ENCODE measurements around the gene TMEM121B.

The TMEM121B gene

DNA sequence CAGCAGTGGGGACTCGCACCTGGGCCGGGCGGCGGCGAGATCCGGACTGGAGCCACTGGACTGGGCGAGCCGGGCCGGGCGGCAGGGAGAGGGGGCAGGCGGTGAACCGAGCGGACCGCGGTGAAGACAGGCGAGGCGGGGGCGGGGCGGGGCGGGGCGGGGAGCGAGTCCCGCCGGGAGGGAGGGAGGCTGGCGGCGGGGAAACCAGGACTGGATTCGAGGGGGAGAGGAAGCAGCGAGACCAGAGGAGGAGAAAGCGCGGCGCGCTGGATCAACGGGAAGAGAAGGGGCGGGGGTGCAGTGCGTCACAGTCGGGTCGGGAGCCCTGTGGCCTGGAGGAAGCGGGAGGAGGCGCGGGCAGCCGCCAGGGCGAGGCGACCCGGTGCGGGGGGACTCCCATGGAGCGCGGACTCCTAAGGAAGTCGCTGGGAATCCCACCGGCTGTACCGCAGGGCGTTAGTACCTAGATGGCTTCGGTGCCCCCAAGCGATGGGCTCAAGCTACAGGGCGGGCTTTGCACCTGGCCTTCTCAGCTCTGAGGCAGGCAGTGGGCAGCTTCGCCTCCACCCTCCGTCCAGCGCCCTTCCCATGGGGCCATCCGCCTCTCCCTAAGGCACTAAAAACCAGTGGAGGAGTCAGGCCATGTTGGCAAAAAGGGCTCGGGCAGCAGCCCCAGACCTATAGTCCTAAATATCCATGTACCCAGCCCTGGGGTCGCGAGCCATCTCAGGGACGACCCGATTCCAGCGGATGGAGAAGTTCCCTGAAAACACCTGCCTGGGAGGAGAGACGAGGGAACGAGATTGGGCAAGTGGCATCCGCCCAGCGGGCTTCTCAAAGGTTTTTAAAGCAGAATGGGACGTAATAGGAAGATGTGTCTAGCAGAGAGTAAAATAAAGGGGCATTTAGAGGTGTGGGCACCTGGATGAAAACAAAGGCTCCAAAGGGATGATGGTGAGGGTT, at the start of gene TMEM121B:
Gene TMEM121B (minus strand): TSS at position 128 of the 963 bp plus-strand sequence. CDS start 233 bp downstream, outside the sequence.
- Histone ChIP-seq H3K36me3 (ENCODE audit: control insufficient read depth in 2 of 2, insufficient read depth in 2 of 2, low read length in 2 of 2) (no peaks in the 10 kb centered on the region), H3K9ac (ENCODE audit: low read length in 2 of 2) (no peak within 1 kb of the TSS), H3K27ac (ENCODE audit: low read length) (no peak within 1 kb of the TSS), H3K4me3 (ENCODE audit: low read length in 2 of 2) (peak within 1 kb of the TSS; percentile 52 to 64), H3K27me3 (ENCODE audit: control insufficient read depth in 1 of 2, insufficient read depth in 2 of 2, low read length in 2 of 2) (peaks cover 25 to 35% of the 10 kb centered on the region in 2 donors), H3K4me1 (ENCODE audit: control insufficient read depth, insufficient read depth, low read length) (peaks cover 9% of the 10 kb centered on the region), H3K9me3 (ENCODE audit: control insufficient read depth in 2 of 2, low read length in 2 of 2) (no peaks in the 10 kb centered on the region)

DNA sequence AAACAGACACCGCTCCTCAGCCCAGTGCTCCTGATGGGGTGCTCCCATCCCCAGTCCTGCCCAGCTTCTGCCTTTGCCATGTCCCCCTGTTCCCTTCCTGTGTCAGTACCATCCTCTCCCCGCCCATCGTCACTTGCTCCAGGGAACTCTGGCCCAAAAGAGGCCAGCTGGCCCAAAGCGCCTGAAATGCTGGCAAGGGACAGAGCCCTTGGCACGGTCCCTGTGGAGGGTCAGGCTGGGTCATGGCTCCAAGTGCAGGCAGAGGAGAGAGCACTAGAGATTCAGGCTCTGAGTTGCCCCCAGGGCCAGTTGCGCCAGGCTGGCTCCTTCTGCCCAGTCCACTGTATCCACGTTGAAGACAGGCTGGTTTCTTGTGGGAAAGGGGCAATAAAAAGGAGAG, 46.3 kb upstream of the TMEM121B start:
- H3K9ac ChIP-seq (ENCODE audit: low read length in 2 of 2), result no peak overlapping the region
- H3K27me3 ChIP-seq (ENCODE audit: control insufficient read depth in 1 of 2, insufficient read depth in 2 of 2, low read length in 2 of 2), result no peaks in the 10 kb centered on the region
- H3K27ac ChIP-seq (ENCODE audit: low read length), result no peak overlapping the region
- H3K4me1 ChIP-seq (ENCODE audit: control insufficient read depth, insufficient read depth, low read length), result peaks cover 14% of the 10 kb centered on the region
- no peak overlapping the region for H3K4me3 ChIP-seq (ENCODE audit: low read length in 2 of 2)
- no peaks in the 10 kb centered on the region for H3K9me3 ChIP-seq (ENCODE audit: control insufficient read depth in 2 of 2, low read length in 2 of 2)
- peaks cover 0 to 3% of the 10 kb centered on the region in 2 donors for H3K36me3 ChIP-seq (ENCODE audit: control insufficient read depth in 2 of 2, insufficient read depth in 2 of 2, low read length in 2 of 2)

DNA sequence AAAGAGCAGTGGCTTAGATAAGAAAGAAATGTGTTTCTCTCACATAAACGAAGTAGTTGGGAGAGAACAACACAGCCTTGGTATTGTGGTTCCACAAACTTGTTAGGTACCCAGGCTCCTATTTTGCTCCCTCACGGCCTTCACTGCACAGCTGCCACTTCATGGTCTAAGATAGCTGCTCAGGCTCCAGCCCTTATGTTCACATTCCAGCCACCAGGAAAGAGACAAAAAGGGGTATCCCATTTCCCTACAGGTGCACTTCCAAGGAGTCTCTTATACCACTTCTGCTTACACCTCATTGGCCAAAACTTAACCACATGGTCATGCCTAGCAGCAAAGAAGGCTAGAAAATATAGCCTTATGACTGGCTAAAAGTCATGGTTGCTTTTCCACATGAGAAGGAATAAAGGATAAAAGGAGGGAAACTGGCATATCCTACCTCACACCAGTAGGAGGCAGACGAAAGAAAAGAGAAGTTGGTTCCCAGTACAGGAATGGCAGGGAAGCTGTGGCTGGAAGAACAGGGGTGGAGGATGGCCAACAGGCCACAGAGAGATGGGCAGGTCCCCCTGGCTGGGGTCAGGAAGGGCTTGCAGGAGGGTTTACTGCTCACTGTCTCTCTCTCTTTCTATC, 43.3 kb upstream of the TMEM121B start:
- peaks cover 0 to 3% of the 10 kb centered on the region in 2 donors for H3K36me3 ChIP-seq (ENCODE audit: control insufficient read depth in 2 of 2, insufficient read depth in 2 of 2, low read length in 2 of 2)
- peaks cover 7% of the 10 kb centered on the region for H3K4me1 ChIP-seq (ENCODE audit: control insufficient read depth, insufficient read depth, low read length)
- no peak overlapping the region for H3K27ac ChIP-seq (ENCODE audit: low read length)
- H3K9me3 ChIP-seq (ENCODE audit: control insufficient read depth in 2 of 2, low read length in 2 of 2), result no peaks in the 10 kb centered on the region
- no peak overlapping the region for H3K9ac ChIP-seq (ENCODE audit: low read length in 2 of 2)
- no peaks in the 10 kb centered on the region for H3K27me3 ChIP-seq (ENCODE audit: control insufficient read depth in 1 of 2, insufficient read depth in 2 of 2, low read length in 2 of 2)
- no peak overlapping the region for H3K4me3 ChIP-seq (ENCODE audit: low read length in 2 of 2)

DNA sequence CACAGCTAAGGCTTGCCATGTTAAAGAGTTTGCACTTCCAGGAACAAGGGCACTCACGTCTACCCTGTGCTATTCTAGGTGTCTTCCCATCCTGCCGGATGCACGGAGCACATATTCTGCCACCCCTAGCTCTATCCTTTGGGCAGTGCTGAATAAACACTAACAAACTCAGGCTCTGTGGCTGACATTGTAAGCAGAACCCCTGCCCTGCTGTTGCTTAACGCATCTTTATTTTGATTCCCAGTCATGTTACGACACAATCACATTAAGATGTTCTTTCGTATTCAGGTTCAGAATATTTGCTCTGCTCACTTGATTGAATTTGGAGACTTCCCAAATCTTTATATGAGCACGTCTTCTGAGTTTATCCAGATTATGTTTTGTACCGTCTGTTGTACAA, 41.6 kb upstream of the TMEM121B start:
- no peaks in the 10 kb centered on the region for H3K9me3 ChIP-seq (ENCODE audit: control insufficient read depth in 2 of 2, low read length in 2 of 2)
- no peaks in the 10 kb centered on the region for H3K27me3 ChIP-seq (ENCODE audit: control insufficient read depth in 1 of 2, insufficient read depth in 2 of 2, low read length in 2 of 2)
- peaks cover 16% of the 10 kb centered on the region for H3K4me1 ChIP-seq (ENCODE audit: control insufficient read depth, insufficient read depth, low read length)
- no peak overlapping the region for H3K27ac ChIP-seq (ENCODE audit: low read length)
- H3K4me3 ChIP-seq (ENCODE audit: low read length in 2 of 2), result no peak overlapping the region
- peaks cover 0 to 3% of the 10 kb centered on the region in 2 donors for H3K36me3 ChIP-seq (ENCODE audit: control insufficient read depth in 2 of 2, insufficient read depth in 2 of 2, low read length in 2 of 2)
- no peak overlapping the region for H3K9ac ChIP-seq (ENCODE audit: low read length in 2 of 2)

DNA sequence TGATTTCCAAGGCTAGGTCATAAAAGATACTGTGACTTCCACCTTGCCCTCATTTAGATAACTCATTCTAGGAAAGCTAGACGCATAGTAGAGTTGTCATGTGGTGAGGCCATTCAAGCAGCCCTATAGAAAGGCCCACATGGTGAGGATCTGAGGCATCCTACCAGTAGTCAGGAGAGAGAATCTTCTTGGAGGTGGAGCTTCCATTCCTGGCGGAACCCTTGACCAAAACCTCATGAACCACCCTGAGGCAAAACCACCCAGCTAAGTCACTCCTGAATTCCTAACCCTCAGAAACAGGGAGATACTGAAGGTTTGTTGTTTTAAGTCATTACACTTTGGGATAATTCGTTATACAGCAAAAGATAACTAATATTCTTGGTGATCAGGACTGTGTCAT, 40.8 kb upstream of the TMEM121B start:
- no peak overlapping the region for H3K4me3 ChIP-seq (ENCODE audit: low read length in 2 of 2)
- no peak overlapping the region for H3K27ac ChIP-seq (ENCODE audit: low read length)
- H3K9ac ChIP-seq (ENCODE audit: low read length in 2 of 2), result no peak overlapping the region
- H3K4me1 ChIP-seq (ENCODE audit: control insufficient read depth, insufficient read depth, low read length), result peaks cover 18% of the 10 kb centered on the region
- H3K27me3 ChIP-seq (ENCODE audit: control insufficient read depth in 1 of 2, insufficient read depth in 2 of 2, low read length in 2 of 2), result no peaks in the 10 kb centered on the region
- no peaks in the 10 kb centered on the region for H3K9me3 ChIP-seq (ENCODE audit: control insufficient read depth in 2 of 2, low read length in 2 of 2)
- H3K36me3 ChIP-seq (ENCODE audit: control insufficient read depth in 2 of 2, insufficient read depth in 2 of 2, low read length in 2 of 2), result peaks cover 3% of the 10 kb centered on the region in 2 donors

DNA sequence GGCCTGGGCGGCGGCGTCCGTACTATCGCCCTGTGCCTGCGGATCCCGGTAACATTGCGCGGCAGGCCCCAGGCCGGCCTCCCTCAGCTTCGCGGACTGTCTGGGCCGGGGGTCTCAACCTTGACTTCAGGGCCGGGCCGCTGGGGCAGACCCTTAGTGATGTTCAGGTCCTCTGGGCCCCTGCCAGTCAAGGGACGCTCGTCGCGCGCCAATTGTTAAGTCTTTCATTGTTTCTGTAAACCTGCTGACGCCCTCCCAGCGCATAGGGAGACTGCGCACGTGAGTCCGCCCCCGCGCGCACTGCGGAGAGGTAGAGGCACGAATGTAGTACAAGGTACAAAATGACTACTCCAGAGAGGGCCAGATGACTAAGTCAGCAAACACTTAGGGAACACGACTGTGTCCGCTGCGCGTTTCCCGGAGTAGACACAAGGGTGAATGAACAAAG, 38.4 kb upstream of the TMEM121B start:
- Histone ChIP-seq H3K9ac (ENCODE audit: low read length in 2 of 2) (peak overlapping the region; percentile 69 to 78), H3K4me1 (ENCODE audit: control insufficient read depth, insufficient read depth, low read length) (peaks cover 18% of the 10 kb centered on the region), H3K36me3 (ENCODE audit: control insufficient read depth in 2 of 2, insufficient read depth in 2 of 2, low read length in 2 of 2) (peaks cover 3 to 4% of the 10 kb centered on the region in 2 donors), H3K4me3 (ENCODE audit: low read length in 2 of 2) (peak overlapping the region; percentile 85 to 91), H3K27me3 (ENCODE audit: control insufficient read depth in 1 of 2, insufficient read depth in 2 of 2, low read length in 2 of 2) (no peaks in the 10 kb centered on the region), H3K9me3 (ENCODE audit: control insufficient read depth in 2 of 2, low read length in 2 of 2) (no peaks in the 10 kb centered on the region), H3K27ac (ENCODE audit: low read length) (peak overlapping the region; percentile 58)

DNA sequence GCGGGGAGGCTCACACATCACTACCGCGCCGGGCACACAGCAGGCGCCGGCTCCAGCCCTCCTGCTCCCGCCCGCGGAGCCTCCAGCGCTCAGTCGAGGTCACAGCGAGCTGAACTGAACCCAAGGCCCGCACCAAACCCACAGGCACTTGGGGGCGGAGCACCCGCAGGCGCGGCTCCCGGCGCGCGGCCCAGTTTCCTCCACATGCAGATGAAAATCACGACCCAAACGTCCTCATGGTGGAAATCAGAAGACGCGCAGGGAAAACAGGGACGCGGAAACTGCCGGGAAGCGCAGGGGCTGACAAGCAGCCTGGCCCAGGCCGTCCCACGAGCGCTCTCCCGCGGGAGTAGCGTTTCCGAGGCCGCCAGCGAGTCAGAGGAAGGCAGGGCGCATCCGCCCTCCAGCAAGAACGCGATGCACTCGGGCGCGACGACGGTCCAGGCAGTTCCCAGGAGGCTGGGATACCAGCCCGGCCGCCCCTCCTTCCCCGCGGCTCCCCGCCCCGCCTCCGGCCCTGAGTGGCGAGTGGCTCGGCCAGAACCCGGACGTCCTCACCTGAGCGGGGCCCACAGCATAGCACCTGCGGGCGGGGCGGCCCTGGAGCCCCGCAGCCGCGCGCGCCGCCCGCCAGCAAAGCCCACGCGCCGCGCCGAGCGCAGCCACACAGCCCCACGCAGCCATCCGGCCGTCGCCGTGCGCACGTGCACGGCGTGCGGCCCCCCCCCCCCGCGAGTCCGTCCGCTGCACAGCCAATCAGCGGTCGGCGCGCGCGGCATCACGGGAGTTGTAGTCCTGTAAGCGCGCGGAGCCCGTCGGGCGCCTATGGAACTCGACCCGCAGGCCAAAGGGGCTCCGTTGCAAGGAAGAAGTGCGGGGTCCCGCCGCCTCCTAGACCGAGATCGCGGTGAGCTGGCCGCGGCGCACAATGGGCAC, 37.7 kb upstream of the TMEM121B start, which contains the start of gene HDHD5:
Gene HDHD5 (minus strand): TSS at position 710 of the 936 bp plus-strand sequence. CDS start 26 bp downstream, at position 684.
- Histone ChIP-seq H3K4me1 (ENCODE audit: control insufficient read depth, insufficient read depth, low read length) (peaks cover 18% of the 10 kb centered on the region), H3K27ac (ENCODE audit: low read length) (peak within 1 kb of the TSS; percentile 76)

DNA sequence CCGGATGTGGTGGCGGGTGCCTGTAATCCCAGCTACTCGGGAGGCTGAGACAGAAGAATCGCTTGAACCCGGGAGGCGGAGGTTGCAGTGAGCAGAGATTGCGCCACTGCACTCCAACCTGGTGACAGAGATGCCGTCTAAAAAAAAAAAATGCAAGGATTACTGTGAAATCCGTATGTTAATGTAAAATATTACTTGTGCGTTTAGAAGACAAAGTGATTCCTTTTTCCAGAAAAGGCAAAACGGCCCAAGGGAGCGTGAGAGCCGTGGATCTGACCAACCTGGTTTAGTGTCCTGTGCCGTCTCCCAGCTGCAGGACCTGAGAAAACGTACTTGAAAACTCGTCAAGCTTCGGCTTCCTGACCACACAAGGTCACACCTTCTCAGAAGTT, 37.0 kb upstream of the TMEM121B start:
- peak overlapping the region; percentile 76 for H3K27ac ChIP-seq (ENCODE audit: low read length)
- H3K27me3 ChIP-seq (ENCODE audit: control insufficient read depth in 1 of 2, insufficient read depth in 2 of 2, low read length in 2 of 2), result no peaks in the 10 kb centered on the region
- peaks cover 18% of the 10 kb centered on the region for H3K4me1 ChIP-seq (ENCODE audit: control insufficient read depth, insufficient read depth, low read length)
- H3K4me3 ChIP-seq (ENCODE audit: low read length in 2 of 2), result peak overlapping the region; percentile 85 to 91
- H3K9ac ChIP-seq (ENCODE audit: low read length in 2 of 2), result peak overlapping the region; percentile 71 to 78
- peaks cover 3 to 4% of the 10 kb centered on the region in 2 donors for H3K36me3 ChIP-seq (ENCODE audit: control insufficient read depth in 2 of 2, insufficient read depth in 2 of 2, low read length in 2 of 2)
- H3K9me3 ChIP-seq (ENCODE audit: control insufficient read depth in 2 of 2, low read length in 2 of 2), result no peaks in the 10 kb centered on the region

More for the DNA sequence above, 37.7 kb upstream of the TMEM121B start, which contains the start of gene HDHD5:
- Histone ChIP-seq H3K36me3 (ENCODE audit: control insufficient read depth in 2 of 2, insufficient read depth in 2 of 2, low read length in 2 of 2) (peaks cover 3 to 4% of the 10 kb centered on the region in 2 donors), H3K9me3 (ENCODE audit: control insufficient read depth in 2 of 2, low read length in 2 of 2) (no peaks in the 10 kb centered on the region), H3K4me3 (ENCODE audit: low read length in 2 of 2) (peak within 1 kb of the TSS; percentile 85 to 91), H3K27me3 (ENCODE audit: control insufficient read depth in 1 of 2, insufficient read depth in 2 of 2, low read length in 2 of 2) (no peaks in the 10 kb centered on the region), H3K9ac (ENCODE audit: low read length in 2 of 2) (peak within 1 kb of the TSS; percentile 71 to 78)

DNA sequence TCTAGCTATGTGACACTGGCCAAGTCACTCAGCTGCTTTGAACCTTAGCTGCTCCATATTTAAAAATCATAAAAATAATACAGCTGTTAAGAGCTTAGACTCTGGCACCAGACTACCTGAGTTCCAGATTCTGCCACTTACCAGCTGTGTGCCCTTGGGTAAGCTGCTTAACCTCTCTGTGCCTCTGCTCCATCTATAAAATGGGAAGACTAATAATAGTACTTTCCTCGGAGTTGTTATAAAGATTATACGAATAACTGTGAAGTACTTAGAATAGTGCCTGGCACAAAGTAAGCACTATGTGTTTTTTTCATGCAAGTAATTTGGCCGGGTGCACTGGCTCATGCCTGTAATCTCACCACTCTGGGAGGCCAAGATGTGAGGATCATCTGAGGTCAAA, 36.6 kb upstream of the TMEM121B start:
- H3K9ac ChIP-seq (ENCODE audit: low read length in 2 of 2), result no peak overlapping the region
- H3K36me3 ChIP-seq (ENCODE audit: control insufficient read depth in 2 of 2, insufficient read depth in 2 of 2, low read length in 2 of 2), result peaks cover 2 to 4% of the 10 kb centered on the region in 2 donors
- no peaks in the 10 kb centered on the region for H3K9me3 ChIP-seq (ENCODE audit: control insufficient read depth in 2 of 2, low read length in 2 of 2)
- H3K4me3 ChIP-seq (ENCODE audit: low read length in 2 of 2), result peak overlapping the region in 1 of 2 donors; percentile 29
- H3K27ac ChIP-seq (ENCODE audit: low read length), result no peak overlapping the region
- peaks cover 18% of the 10 kb centered on the region for H3K4me1 ChIP-seq (ENCODE audit: control insufficient read depth, insufficient read depth, low read length)
- no peaks in the 10 kb centered on the region for H3K27me3 ChIP-seq (ENCODE audit: control insufficient read depth in 1 of 2, insufficient read depth in 2 of 2, low read length in 2 of 2)

DNA sequence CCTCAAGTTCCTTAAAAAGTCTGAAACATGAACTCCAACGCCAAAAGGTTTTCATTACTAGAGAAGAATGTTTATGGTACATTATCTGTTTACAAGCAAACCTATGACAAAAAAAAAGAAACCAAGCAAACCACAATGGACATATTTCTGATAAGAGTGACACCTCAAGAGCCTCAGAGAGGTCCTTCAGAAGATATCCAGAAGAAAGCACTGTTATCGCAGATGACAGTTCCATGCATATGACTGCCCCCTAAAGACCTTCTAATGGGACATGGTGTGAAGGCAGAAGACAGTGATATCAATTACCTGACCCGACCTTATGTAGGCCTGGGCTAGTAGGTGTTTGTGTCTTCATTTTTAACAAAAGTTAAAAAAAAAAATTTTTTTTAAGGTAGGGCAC, 34.8 kb upstream of the TMEM121B start:
- Histone ChIP-seq H3K27me3 (ENCODE audit: control insufficient read depth in 1 of 2, insufficient read depth in 2 of 2, low read length in 2 of 2) (no peaks in the 10 kb centered on the region), H3K9me3 (ENCODE audit: control insufficient read depth in 2 of 2, low read length in 2 of 2) (no peaks in the 10 kb centered on the region), H3K9ac (ENCODE audit: low read length in 2 of 2) (no peak overlapping the region), H3K4me1 (ENCODE audit: control insufficient read depth, insufficient read depth, low read length) (peaks cover 18% of the 10 kb centered on the region), H3K36me3 (ENCODE audit: control insufficient read depth in 2 of 2, insufficient read depth in 2 of 2, low read length in 2 of 2) (peaks cover 0 to 4% of the 10 kb centered on the region in 2 donors), H3K27ac (ENCODE audit: low read length) (no peak overlapping the region), H3K4me3 (ENCODE audit: low read length in 2 of 2) (no peak overlapping the region)

Data from stomach smooth muscle (tissue), 2 donors.